A673 (cell line): ENCODE data around the gene ZG16. TPM values are rescaled to one million over a fixed set of nuclear protein-coding genes. Genes with fewer than 3 reads are reported as not detected.

ENCODE experiments used
- BruUV-seq: library from RNA; stranded (reverse); fragments of 400-500 nt; replicated peaks from 2 replicates; lab custom pipeline; 2021; lab: Mats Ljungman, UMichigan
- CTCF ChIA-PET: fragments of 300-600 bp; sonication (Branson Sonifier 250); formaldehyde crosslinking; loops from one replicate; lab custom pipeline; 2022; ENCODE audit warnings: antibody characterized with exemption; lab: Charles Lee
- POLR2A ChIA-PET: fragments of 300-600 bp; sonication (Branson Sonifier 250); formaldehyde crosslinking; loops from one replicate; lab custom pipeline; 2022; ENCODE audit warnings: antibody characterized with exemption; ENCODE audit not compliant: low non-redundant PET; lab: Charles Lee
- DNase-seq: peaks from one replicate; pipeline ENCODE4 v3.0.0-alpha.2; 2015; ENCODE audit warnings: low spot score
- H3K27ac ChIP-seq: fragments of 200-600 bp; sonication (generic); 2 replicates; pipeline ENCODE4 v1.5.1; 2016; ENCODE audit warnings: mixed run types, low read depth, mild to moderate bottlenecking, mixed read lengths, antibody characterized with exemption, low read length; ENCODE audit not compliant: poor library complexity, severe bottlenecking
- H3K27me3 ChIP-seq: fragments of 200-600 bp; sonication (generic); replicated peaks from 2 replicates; pipeline ENCODE4 v1.6.1; 2017; ENCODE audit warnings: mixed run types, low read depth, mild to moderate bottlenecking, mixed read lengths, antibody characterized with exemption, low read length; ENCODE audit not compliant: insufficient read depth, poor library complexity
- H3K36me3 ChIP-seq: fragments of 200-600 bp; sonication (generic); 2 replicates; pipeline ENCODE4 v1.6.1; 2016; ENCODE audit warnings: mixed run types, mild to moderate bottlenecking, mixed read lengths, antibody characterized with exemption, low read length; ENCODE audit not compliant: insufficient read depth, poor library complexity, severe bottlenecking
- H3K4me1 ChIP-seq: fragments of 200-600 bp; sonication (generic); 2 replicates; pipeline ENCODE4 v1.6.1; 2017; ENCODE audit warnings: mixed run types, mild to moderate bottlenecking, mixed read lengths, antibody characterized with exemption, low read length; ENCODE audit not compliant: insufficient read depth, poor library complexity, severe bottlenecking
- H3K4me3 ChIP-seq: fragments of 200-600 bp; sonication (generic); 2 replicates; pipeline ENCODE4 v1.5.1; 2016; ENCODE audit warnings: low read depth, mixed run types, mild to moderate bottlenecking, mixed read lengths, low read length; ENCODE audit not compliant: poor library complexity, severe bottlenecking
- H3K9me3 ChIP-seq: fragments of 200-600 bp; sonication (generic); 2 replicates; pipeline ENCODE4 v1.6.1; 2016; ENCODE audit warnings: mixed run types, low read depth, mild to moderate bottlenecking, mixed read lengths, antibody characterized with exemption, low read length; ENCODE audit not compliant: poor library complexity, severe bottlenecking
- EZH2 ChIP-seq: fragments of 200-600 bp; sonication (generic); IDR thresholded peaks from 2 replicates; pipeline ENCODE4 v1.6.1; 2017; ENCODE audit warnings: borderline replicate concordance, low read depth, mild to moderate bottlenecking, mixed read lengths, antibody characterized with exemption, low read length; ENCODE audit not compliant: poor library complexity, severe bottlenecking
- intact Hi-C: fragments of 100-400 bp; cut with micrococcal nuclease; formaldehyde crosslinking; loops from one replicate; pipeline ENCODE4 v1.10.0; 2022; ENCODE audit not compliant: unreplicated experiment
- total RNA-seq: library from RNA; stranded (reverse); gene quantifications from 2 replicates; pipeline ENCODE4 v1.2.3, GENCODE V29; 2021
- TF ChIP-seq, protein P1 (sequence below): fragments of 300-800, 200-600 bp; sonication (generic); conservative IDR thresholded peaks from 2 replicates; pipeline ENCODE4 v1.5.1; 2017; ENCODE audit warnings: low read depth, mild to moderate bottlenecking, antibody characterized with exemption, low read length, moderate library complexity, mixed read lengths

The ZG16 gene
- total RNA-seq, 1 experiment from 2014 or later = not detected

DNA sequence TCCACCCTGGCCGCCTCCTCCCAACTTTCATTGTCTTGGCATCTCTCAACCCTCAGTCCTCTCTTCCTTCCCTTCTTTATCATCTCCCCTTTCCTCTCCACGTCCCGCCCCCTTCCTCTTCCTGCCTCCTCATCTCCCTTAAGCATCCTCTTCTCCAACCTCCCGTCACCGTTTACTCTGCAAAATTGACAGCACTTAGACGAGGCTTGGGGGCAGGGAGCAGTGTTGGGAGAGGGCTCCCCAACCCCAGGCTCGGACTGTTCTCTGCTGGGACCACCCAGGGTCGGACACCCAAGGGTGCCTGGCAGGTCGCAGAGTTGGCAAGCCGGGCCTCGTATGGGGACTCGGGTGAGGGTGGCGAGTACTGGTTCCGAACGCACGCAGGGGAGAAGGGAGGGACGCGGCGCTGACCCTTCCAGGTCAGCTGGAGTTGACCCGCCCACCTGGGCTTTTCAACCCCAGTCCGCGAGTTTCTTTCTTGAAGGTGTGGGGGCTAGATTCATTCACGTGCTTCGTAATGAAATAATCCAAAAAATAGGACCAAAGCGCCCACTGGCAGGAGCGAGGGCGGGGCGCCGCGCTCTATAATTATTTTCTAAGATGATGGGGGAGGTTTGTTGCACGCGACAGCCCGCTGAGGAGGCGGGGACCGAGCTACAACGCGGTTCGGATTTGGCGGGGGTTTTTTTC is 37.1 kb downstream of the ZG16 start:
- Histone ChIP-seq H3K9me3 (no peaks in the 10 kb centered on the region), H3K4me3 (peak overlapping the region; percentile 87), H3K36me3 (peaks cover 25% of the 10 kb centered on the region), H3K27me3 (no peaks in the 10 kb centered on the region), H3K4me1 (peaks cover 48% of the 10 kb centered on the region), H3K27ac (peak overlapping the region; percentile 92)
- CTCF ChIA-PET = interaction anchor here (0.6 to 1.5 kb wide), 5 partner anchors 8 to 216 kb away, joined by 3 to 22 read pairs (median 5); partner anchors contain the start of gene MAZ
- POLR2A ChIA-PET = no interaction called here
- intact Hi-C loops = loop anchor here (10.0 kb wide), 1 partner anchor 50 kb away; the partner anchor contains the start of gene CDIPT
- BruUV-seq = TSS peak; percentile 48
- DNase-seq = peak; percentile 50
- TF ChIP-seq, protein P1, sequence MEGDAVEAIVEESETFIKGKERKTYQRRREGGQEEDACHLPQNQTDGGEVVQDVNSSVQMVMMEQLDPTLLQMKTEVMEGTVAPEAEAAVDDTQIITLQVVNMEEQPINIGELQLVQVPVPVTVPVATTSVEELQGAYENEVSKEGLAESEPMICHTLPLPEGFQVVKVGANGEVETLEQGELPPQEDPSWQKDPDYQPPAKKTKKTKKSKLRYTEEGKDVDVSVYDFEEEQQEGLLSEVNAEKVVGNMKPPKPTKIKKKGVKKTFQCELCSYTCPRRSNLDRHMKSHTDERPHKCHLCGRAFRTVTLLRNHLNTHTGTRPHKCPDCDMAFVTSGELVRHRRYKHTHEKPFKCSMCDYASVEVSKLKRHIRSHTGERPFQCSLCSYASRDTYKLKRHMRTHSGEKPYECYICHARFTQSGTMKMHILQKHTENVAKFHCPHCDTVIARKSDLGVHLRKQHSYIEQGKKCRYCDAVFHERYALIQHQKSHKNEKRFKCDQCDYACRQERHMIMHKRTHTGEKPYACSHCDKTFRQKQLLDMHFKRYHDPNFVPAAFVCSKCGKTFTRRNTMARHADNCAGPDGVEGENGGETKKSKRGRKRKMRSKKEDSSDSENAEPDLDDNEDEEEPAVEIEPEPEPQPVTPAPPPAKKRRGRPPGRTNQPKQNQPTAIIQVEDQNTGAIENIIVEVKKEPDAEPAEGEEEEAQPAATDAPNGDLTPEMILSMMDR = no peak
- no peak for TF ChIP-seq EZH2

DNA sequence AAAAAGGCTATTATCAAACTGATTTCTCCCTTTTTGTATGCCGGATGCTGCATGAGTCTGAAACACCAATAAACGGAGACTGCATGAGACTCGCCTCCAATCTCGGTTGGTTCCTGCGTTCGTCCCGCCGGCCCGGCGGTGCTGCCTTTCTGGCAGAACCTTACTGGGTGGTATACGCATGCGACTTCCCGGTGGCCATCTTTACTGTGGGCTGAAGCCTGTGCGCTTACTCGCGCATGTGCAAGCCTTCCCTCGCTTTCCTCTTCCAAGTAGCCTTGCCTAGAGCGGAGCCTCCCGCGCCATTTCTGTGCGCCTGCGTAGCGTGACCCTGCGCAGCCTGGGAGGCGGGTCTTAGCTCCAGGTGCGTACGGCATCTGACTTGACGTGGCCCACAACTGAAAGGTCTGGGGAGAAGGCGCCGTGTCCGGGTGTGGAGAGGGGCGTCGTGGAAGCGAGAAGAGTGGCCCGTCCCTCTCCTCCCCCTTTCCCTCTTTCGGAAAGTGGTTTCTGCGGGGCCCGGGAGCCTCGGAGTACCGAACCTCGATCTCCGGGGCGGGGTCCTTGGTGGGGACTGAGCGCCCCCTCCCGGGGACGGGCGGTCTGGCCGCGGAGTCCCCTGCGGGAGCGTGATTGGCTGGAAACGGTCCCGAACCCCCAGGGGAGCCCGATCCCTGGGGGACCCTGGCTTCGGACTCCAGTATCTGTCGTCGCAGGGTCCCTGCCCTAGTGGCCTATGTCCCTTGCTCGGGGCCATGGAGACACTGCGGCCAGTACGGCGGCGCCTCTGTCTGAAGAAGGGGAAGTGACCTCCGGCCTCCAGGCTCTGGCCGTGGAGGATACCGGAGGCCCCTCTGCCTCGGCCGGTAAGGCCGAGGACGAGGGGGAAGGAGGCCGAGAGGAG is 38.0 kb downstream of the ZG16 start, which contains the start of gene PAGR1:
Gene PAGR1, plus strand, starts transcription at position 360 of the 901 bp plus-strand sequence. Its CDS starts 374 bp downstream, at position 734.
- DNase-seq = peak; percentile 99
- BruUV-seq = TSS peak; percentile 21
- H3K9me3 ChIP-seq = no peaks in the 10 kb centered on the region
- no peak for TF ChIP-seq EZH2
- TF ChIP-seq, protein P1 = peak; percentile 93
- POLR2A ChIA-PET = no interaction called here
- intact Hi-C loops = loop anchor here (2.0 to 10.0 kb wide), 2 partner anchors 49 to 115 kb away; partner anchors contain the start of gene CDIPT
- peaks cover 48% of the 10 kb centered on the region for H3K4me1 ChIP-seq
- H3K27ac ChIP-seq = peak within 1 kb of the TSS; percentile 92
- no peaks in the 10 kb centered on the region for H3K27me3 ChIP-seq
- peak within 1 kb of the TSS; percentile 87 for H3K4me3 ChIP-seq
- H3K36me3 ChIP-seq = peaks cover 22% of the 10 kb centered on the region
- CTCF ChIA-PET = interaction anchor here (0.6 to 1.5 kb wide), 5 partner anchors 9 to 217 kb away, joined by 3 to 22 read pairs (median 5); partner anchors contain the start of gene MAZ

DNA sequence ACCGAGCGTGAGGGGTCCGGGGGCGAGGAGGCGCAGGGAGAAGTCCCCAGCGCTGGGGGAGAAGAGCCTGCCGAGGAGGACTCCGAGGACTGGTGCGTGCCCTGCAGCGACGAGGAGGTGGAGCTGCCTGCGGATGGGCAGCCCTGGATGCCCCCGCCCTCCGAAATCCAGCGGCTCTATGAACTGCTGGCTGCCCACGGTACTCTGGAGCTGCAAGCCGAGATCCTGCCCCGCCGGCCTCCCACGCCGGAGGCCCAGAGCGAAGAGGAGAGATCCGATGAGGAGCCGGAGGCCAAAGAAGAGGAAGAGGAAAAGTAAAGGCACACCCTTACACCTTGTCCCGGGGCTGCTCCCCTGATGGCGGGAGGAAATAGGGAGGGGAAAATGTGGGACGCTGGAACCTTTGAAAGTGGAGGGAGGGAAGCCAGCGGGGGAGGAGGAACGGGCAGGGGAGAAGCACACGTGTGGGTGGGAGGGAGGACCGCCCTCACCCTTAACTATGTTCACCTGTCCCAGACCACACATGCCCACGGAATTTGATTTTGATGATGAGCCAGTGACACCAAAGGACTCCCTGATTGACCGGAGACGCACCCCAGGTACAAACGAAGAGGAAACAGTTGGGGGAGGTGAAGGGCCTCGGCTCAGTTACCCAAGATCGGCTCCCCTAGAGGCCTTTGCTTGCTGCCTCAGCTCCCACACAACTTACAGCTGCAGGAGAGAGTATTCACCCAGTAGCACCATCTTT is 38.8 kb downstream of the ZG16 start:
- Histone ChIP-seq H3K4me1 (peaks cover 53% of the 10 kb centered on the region), H3K9me3 (no peaks in the 10 kb centered on the region), H3K27me3 (no peaks in the 10 kb centered on the region), H3K36me3 (peaks cover 22% of the 10 kb centered on the region), H3K27ac (peak overlapping the region; percentile 92), H3K4me3 (peak overlapping the region; percentile 87)
- DNase-seq = peak; percentile 71
- BruUV-seq = no TSS peak
- intact Hi-C loops = loop anchor here (2.0 to 10.0 kb wide), 2 partner anchors 48 to 116 kb away; partner anchors contain the start of gene CDIPT
- POLR2A ChIA-PET = no interaction called here
- no peak for TF ChIP-seq EZH2
- TF ChIP-seq, protein P1 = no peak
- CTCF ChIA-PET = interaction anchor here (0.6 to 1.4 kb wide), 2 partner anchors 31 to 33 kb away, joined by 4 to 10 read pairs; no protein-coding TSS in a partner anchor
